GM21423 (cell line): ENCODE results near the gene C1R.
"Not testable (repeated sequence)": the region's sequence is repeated elsewhere in the genome, so short reads cannot be mapped to it uniquely, and the experiment has no call there.

Experiments
- ATAC-seq: cut with Tn5 transposase; IDR thresholded peaks from one replicate; pipeline ENCODE4 v1.9.1; 2021; ENCODE audit warnings: mild to moderate bottlenecking, moderate library complexity; ENCODE audit not compliant: unreplicated experiment

Gene C1R

GRCh38 chr12:7069386-7069785 is 22.9 kb downstream of the C1R start:
- no peak for ATAC-seq

- ATAC-seq, result no peak
These were observed 23.3 kb downstream of the C1R start for GRCh38 chr12:7068994-7069346.

GRCh38 chr12:7068240-7068993 is 23.8 kb downstream of the C1R start:
- no peak for ATAC-seq

- no peak for ATAC-seq
These were observed 25.1 kb downstream of the C1R start for GRCh38 chr12:7067096-7067495.

- ATAC-seq, result no peak
These were observed 25.6 kb downstream of the C1R start for GRCh38 chr12:7066596-7066995.

- ATAC-seq, result no peak
These were observed 27.1 kb downstream of the C1R start for GRCh38 chr12:7065073-7065623.

- ATAC-seq, result no peak
These were observed 27.7 kb downstream of the C1R start for GRCh38 chr12:7064516-7064915.

GRCh38 chr12:7061596-7061995 is 30.6 kb downstream of the C1R start:
- no peak for ATAC-seq

GRCh38 chr12:7061138-7061537 is 31.1 kb downstream of the C1R start:
- ATAC-seq, result no peak

- no peak for ATAC-seq
These were observed 31.8 kb downstream of the C1R start, which contains the start of gene C1S for GRCh38 chr12:7060353-7060954. TSS of gene C1S (plus strand) at chr12:7060718. CDS start at chr12:7061913, 1,195 bp downstream.

GRCh38 chr12:7059780-7060179 is 32.5 kb downstream of the C1R start:
- no peak for ATAC-seq

GRCh38 chr12:7058850-7059395 is 33.3 kb downstream of the C1R start:
- no peak for ATAC-seq

- no peak for ATAC-seq
These were observed 33.9 kb downstream of the C1R start for GRCh38 chr12:7058163-7058845.

- not testable (repeated sequence) for ATAC-seq
These were observed 36.5 kb downstream of the C1R start for GRCh38 chr12:7055736-7056135.

- ATAC-seq, result no peak
These were observed 37.3 kb downstream of the C1R start for GRCh38 chr12:7054925-7055324.

GRCh38 chr12:7049973-7050372 is 42.3 kb downstream of the C1R start:
- not testable (repeated sequence) for ATAC-seq

GRCh38 chr12:7049445-7049951 is 42.7 kb downstream of the C1R start:
- not testable (repeated sequence) for ATAC-seq

- no peak for ATAC-seq
These were observed 44.9 kb downstream of the C1R start for GRCh38 chr12:7047306-7047705.

- no peak for ATAC-seq
These were observed 45.7 kb downstream of the C1R start for GRCh38 chr12:7046383-7047105.

- ATAC-seq, result no peak
These were observed 46.3 kb downstream of the C1R start for GRCh38 chr12:7045913-7046312.

- ATAC-seq, result no peak
These were observed 49.4 kb downstream of the C1R start for GRCh38 chr12:7042842-7043241.
